Neural cell (in vitro differentiated cells): ENCODE results near the gene MIPOL1. TPM values are rescaled to one million over a fixed set of nuclear protein-coding genes. Genes with fewer than 3 reads are reported as not detected.

Experiments
- H2AFZ ChIP-seq: fragments of 200-600, 300-800 bp; sonication (generic), shearing (Covaris generic); 2 replicates; pipeline ENCODE4 v1.6.0; 2014; ENCODE audit warnings: low read depth, mild to moderate bottlenecking, antibody characterized with exemption, low read length, moderate library complexity
- H3F3A ChIP-seq: fragments of 200-600 bp; shearing (Covaris generic); 2 replicates; pipeline ENCODE4 v1.6.1; 2016; ENCODE audit warnings: mild to moderate bottlenecking, moderate library complexity, mixed read lengths, antibody characterized with exemption, low read length; ENCODE audit not compliant: insufficient read depth, poor library complexity, severe bottlenecking
- H3K27ac ChIP-seq: fragments of 200-600, 300-800 bp; sonication (generic), shearing (Covaris generic); 2 replicates; pipeline ENCODE4 v1.5.1; 2014; ENCODE audit warnings: mild to moderate bottlenecking, low read length, moderate library complexity
- H3K27me3 ChIP-seq: fragments of 300-800, 200-600 bp; sonication (generic), shearing (Covaris generic); 2 replicates; pipeline ENCODE4 v1.6.0; 2014; ENCODE audit warnings: mild to moderate bottlenecking, low read depth, low read length, moderate library complexity; ENCODE audit not compliant: insufficient read depth
- H3K36me3 ChIP-seq: fragments of 300-800, 200-600 bp; sonication (generic), shearing (Covaris generic); 2 replicates; pipeline ENCODE4 v1.5.1; 2014; ENCODE audit warnings: mild to moderate bottlenecking, antibody characterized with exemption, low read length, moderate library complexity; ENCODE audit not compliant: insufficient read depth
- H3K4me2 ChIP-seq: fragments of 300-800, 200-600 bp; sonication (generic), shearing (Covaris generic); 2 replicates; pipeline ENCODE4 v1.6.0; 2014; ENCODE audit warnings: mild to moderate bottlenecking, low read length
- H3K4me3 ChIP-seq: fragments of 300-800, 200-600 bp; sonication (generic), shearing (Covaris generic); 2 replicates; pipeline ENCODE4 v1.5.1; 2014; ENCODE audit warnings: mild to moderate bottlenecking, low read length, moderate library complexity
- H3K79me2 ChIP-seq: fragments of 200-600 bp; shearing (Covaris generic); replicated peaks from 2 replicates; pipeline ENCODE4 v1.6.0; 2014; ENCODE audit warnings: mild to moderate bottlenecking, low read length, moderate library complexity; ENCODE audit not compliant: insufficient read depth
- H3K9ac ChIP-seq: fragments of 300-800, 200-600 bp; sonication (generic), shearing (Covaris generic); 2 replicates; pipeline ENCODE4 v1.6.1; 2016; ENCODE audit warnings: mild to moderate bottlenecking, low read length, mixed read lengths
- H3K9me2 ChIP-seq: fragments of 200-600 bp; shearing (Covaris generic); 2 replicates; pipeline ENCODE4 v1.6.1; 2016; ENCODE audit warnings: mild to moderate bottlenecking, low read length, mixed read lengths; ENCODE audit not compliant: insufficient read depth
- H3K9me3 ChIP-seq: fragments of 200-600, 300-800 bp; sonication (generic), shearing (Covaris generic); 2 replicates; pipeline ENCODE4 v1.6.1; 2016; ENCODE audit warnings: mild to moderate bottlenecking, mixed run types, low read length, moderate library complexity, mixed read lengths
- H4K20me1 ChIP-seq: fragments of 200-600 bp; shearing (Covaris generic); 2 replicates; pipeline ENCODE4 v1.6.1; 2016; ENCODE audit warnings: mild to moderate bottlenecking, mixed run types; ENCODE audit not compliant: insufficient read depth
- CTCF ChIP-seq: fragments of 450-650 bp; IDR thresholded peaks from 2 replicates; pipeline ENCODE4 v1.5.1; 2014; ENCODE audit warnings: antibody characterized with exemption, mild to moderate bottlenecking, moderate library complexity; ENCODE audit not compliant: poor library complexity, severe bottlenecking
- EP300 ChIP-seq: fragments of 450-650 bp; conservative IDR thresholded peaks from 2 replicates; pipeline ENCODE4 v1.6.1; 2014; ENCODE audit warnings: antibody characterized with exemption, mild to moderate bottlenecking, moderate library complexity; ENCODE audit not compliant: poor library complexity, severe bottlenecking
- EZH2 ChIP-seq: fragments of 200-600, 300-800 bp; shearing (Covaris generic), sonication (generic); IDR thresholded peaks from 2 replicates; pipeline ENCODE4 v1.6.1; 2014; ENCODE audit warnings: antibody characterized with exemption, low read length, borderline replicate concordance, mild to moderate bottlenecking; ENCODE audit not compliant: insufficient read depth, poor library complexity, severe bottlenecking
- MXI1 ChIP-seq: fragments of 450-650 bp; conservative IDR thresholded peaks from 2 replicates; pipeline ENCODE4 v1.6.1; 2014; ENCODE audit warnings: antibody characterized with exemption, mild to moderate bottlenecking; ENCODE audit not compliant: poor library complexity, severe bottlenecking
- POLR2AphosphoS5 ChIP-seq: IDR thresholded peaks from 2 replicates; pipeline ENCODE4 v1.6.1; 2012
- RAD21 ChIP-seq: fragments of 450-650 bp; conservative IDR thresholded peaks from 2 replicates; pipeline ENCODE4 v1.6.1; 2014; ENCODE audit warnings: antibody characterized with exemption, mild to moderate bottlenecking, moderate library complexity
- REST ChIP-seq: IDR thresholded peaks from 2 replicates; pipeline ENCODE4 v1.6.1; 2012; ENCODE audit warnings: borderline replicate concordance
- SMC3 ChIP-seq: fragments of 450-650 bp; conservative IDR thresholded peaks from 2 replicates; pipeline ENCODE4 v1.6.1; 2014; ENCODE audit warnings: antibody characterized with exemption, mild to moderate bottlenecking, moderate library complexity; ENCODE audit not compliant: poor library complexity
- TAF1 ChIP-seq: IDR thresholded peaks from 2 replicates; pipeline ENCODE4 v1.6.1; 2012; ENCODE audit warnings: low read depth
- polyA plus RNA-seq: library from polyadenylated mRNA; depleted of rRNA; stranded (reverse); fragments of >200 nt; gene quantifications from 2 replicates; pipeline ENCODE4 v1.2.3, GENCODE V29; 2014

The MIPOL1 gene
- polyA plus RNA-seq, 1 donor from 2014 or later, result 1.3 TPM

GRCh38 chr14:37539992-37540391 is 342.3 kb downstream of the MIPOL1 start:
- Histone ChIP-seq H3K9me3 (no peaks in the 10 kb centered on the region), H3K9me2 (no peaks in the 10 kb centered on the region), H3K36me3 (no peaks in the 10 kb centered on the region)

GRCh38 chr14:37544407-37544806 is 346.7 kb downstream of the MIPOL1 start:
- TF ChIP-seq SMC3, result no peak
- TF ChIP-seq EP300, result no peak
- TF ChIP-seq POLR2AphosphoS5, result no peak
- no peak for TF ChIP-seq MXI1
- Histone ChIP-seq H3K4me3 (no peak overlapping the region), H3K36me3 (no peaks in the 10 kb centered on the region), H2AFZ (no peak overlapping the region), H3K4me2 (no peak overlapping the region), H4K20me1 (no peaks in the 10 kb centered on the region), H3F3A (no peaks in the 10 kb centered on the region), H3K9me3 (no peaks in the 10 kb centered on the region), H3K79me2 (no peaks in the 10 kb centered on the region), H3K27ac (no peak overlapping the region), H3K27me3 (no peaks in the 10 kb centered on the region), H3K9ac (no peak overlapping the region), H3K9me2 (no peaks in the 10 kb centered on the region)

More at GRCh38 chr14:37539992-37540391, 342.3 kb downstream of the MIPOL1 start:
- Histone ChIP-seq H3K27ac (no peak overlapping the region), H3K4me3 (no peak overlapping the region), H3K27me3 (no peaks in the 10 kb centered on the region), H3K79me2 (no peaks in the 10 kb centered on the region), H4K20me1 (no peaks in the 10 kb centered on the region), H2AFZ (no peak overlapping the region), H3K9ac (no peak overlapping the region), H3F3A (no peaks in the 10 kb centered on the region), H3K4me2 (no peak overlapping the region)
- TF ChIP-seq POLR2AphosphoS5 (no peak), MXI1 (no peak)

DNA sequence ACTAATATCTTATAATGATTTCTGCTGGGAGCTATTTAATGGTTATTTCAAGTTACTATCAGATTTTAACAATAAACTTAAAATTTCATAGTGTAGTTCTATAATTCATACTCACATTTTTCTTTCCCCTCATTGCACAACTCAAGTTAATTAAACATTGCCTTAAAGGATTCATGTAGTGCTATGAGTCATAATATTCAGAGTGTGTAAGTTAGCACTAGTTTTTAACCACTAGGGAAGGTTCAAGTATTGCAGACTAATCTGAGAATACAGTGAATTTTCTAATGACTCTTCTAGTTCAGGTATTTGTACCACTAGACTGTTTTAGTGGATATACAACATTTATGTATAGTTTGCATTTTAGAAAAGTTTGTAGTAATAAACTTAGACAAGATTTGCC is 347.4 kb downstream of the MIPOL1 start:
- Histone ChIP-seq H3K4me2 (no peak overlapping the region), H3K4me3 (no peak overlapping the region), H4K20me1 (no peaks in the 10 kb centered on the region), H3K9me3 (no peaks in the 10 kb centered on the region), H3K27me3 (no peaks in the 10 kb centered on the region), H3F3A (no peaks in the 10 kb centered on the region), H2AFZ (no peak overlapping the region), H3K27ac (no peak overlapping the region), H3K9ac (no peak overlapping the region), H3K36me3 (no peaks in the 10 kb centered on the region), H3K79me2 (no peaks in the 10 kb centered on the region), H3K9me2 (no peaks in the 10 kb centered on the region)
- TF ChIP-seq CTCF, result no peak
- no peak for TF ChIP-seq RAD21
- TF ChIP-seq EP300, result no peak
- no peak for TF ChIP-seq POLR2AphosphoS5
- no peak for TF ChIP-seq TAF1

GRCh38 chr14:37546621-37547447 is 349.1 kb downstream of the MIPOL1 start:
- Histone ChIP-seq H3K27me3 (no peaks in the 10 kb centered on the region), H3K4me2 (no peak overlapping the region), H3K9ac (no peak overlapping the region), H3K27ac (no peak overlapping the region), H3K4me3 (no peak overlapping the region), H3K36me3 (no peaks in the 10 kb centered on the region), H2AFZ (no peak overlapping the region), H3F3A (no peaks in the 10 kb centered on the region), H3K9me2 (no peaks in the 10 kb centered on the region), H3K79me2 (no peaks in the 10 kb centered on the region), H4K20me1 (no peaks in the 10 kb centered on the region), H3K9me3 (no peaks in the 10 kb centered on the region)
- TF ChIP-seq POLR2AphosphoS5 (no peak), CTCF (no peak), TAF1 (no peak), REST (no peak), MXI1 (no peak), EP300 (no peak), RAD21 (no peak), EZH2 (no peak), SMC3 (no peak)
